ENCODE measurements around the gene XBP1. TPM values are rescaled to one million over a fixed set of nuclear protein-coding genes. Genes with fewer than 3 reads are reported as not detected.

The XBP1 gene
- total RNA-seq, 1 donor from 2014 or later, result 73.1 TPM

GRCh38 chr22:28792491-28793383, 7.6 kb downstream of the XBP1 start:
- no peaks in the 10 kb centered on the region for H3K27me3 Mint-ChIP-seq (ENCODE audit: low read depth)
- peak overlapping the region; percentile 72 for H3K27ac Mint-ChIP-seq

GRCh38 chr22:28791841-28792490, 8.4 kb downstream of the XBP1 start:
- Mint-ChIP-seq H3K9me3 (no peaks in the 10 kb centered on the region), H3K4me3 (no peak overlapping the region), H3K36me3 (peaks cover 30% of the 10 kb centered on the region), H3K27me3 (ENCODE audit: low read depth) (no peaks in the 10 kb centered on the region), H3K27ac (peak overlapping the region; percentile 72), H3K4me1 (peaks cover 1% of the 10 kb centered on the region)
- TF ChIP-seq CTCF (IDR thresholded peaks at IDR 0.05; ENCODE audit: unreplicated experiment), result no peak
- DNase-seq (ENCODE audit: low spot score in 2 of 2, unreplicated experiment in 2 of 2), result no peak

More at GRCh38 chr22:28792491-28793383, 7.6 kb downstream of the XBP1 start:
- no peak overlapping the region for H3K4me3 Mint-ChIP-seq
- H3K4me1 Mint-ChIP-seq, result peaks cover 1% of the 10 kb centered on the region
- H3K9me3 Mint-ChIP-seq, result no peaks in the 10 kb centered on the region
- DNase-seq (ENCODE audit: low spot score in 2 of 2, unreplicated experiment in 2 of 2), result no peak
- H3K36me3 Mint-ChIP-seq, result peaks cover 31% of the 10 kb centered on the region
- TF ChIP-seq CTCF (IDR thresholded peaks at IDR 0.05; ENCODE audit: unreplicated experiment), result no peak

- Mint-ChIP-seq H3K9me3 (no peaks in the 10 kb centered on the region), H3K4me1 (peaks cover 1% of the 10 kb centered on the region), H3K27ac (no peak overlapping the region), H3K27me3 (ENCODE audit: low read depth) (no peaks in the 10 kb centered on the region), H3K4me3 (no peak overlapping the region), H3K36me3 (peaks cover 27% of the 10 kb centered on the region)
- TF ChIP-seq CTCF (IDR thresholded peaks at IDR 0.05; ENCODE audit: unreplicated experiment), result no peak
- no peak for DNase-seq (ENCODE audit: low spot score in 2 of 2, unreplicated experiment in 2 of 2)
Observed at GRCh38 chr22:28791124-28791523, 9.2 kb downstream of the XBP1 start.

- H3K4me3 Mint-ChIP-seq, result no peak overlapping the region
- no peak for TF ChIP-seq CTCF (IDR thresholded peaks at IDR 0.05; ENCODE audit: unreplicated experiment)
- H3K27ac Mint-ChIP-seq, result no peak overlapping the region
- no peak for DNase-seq (ENCODE audit: low spot score in 2 of 2, unreplicated experiment in 2 of 2)
- H3K27me3 Mint-ChIP-seq (ENCODE audit: low read depth), result no peaks in the 10 kb centered on the region
- H3K36me3 Mint-ChIP-seq, result peaks cover 24% of the 10 kb centered on the region
- H3K9me3 Mint-ChIP-seq, result no peaks in the 10 kb centered on the region
- peaks cover 2% of the 10 kb centered on the region for H3K4me1 Mint-ChIP-seq
Observed at GRCh38 chr22:28788601-28789000, 11.8 kb downstream of the XBP1 start.

GRCh38 chr22:28783786-28784671, 16.3 kb downstream of the XBP1 start:
- Mint-ChIP-seq H3K9me3 (no peaks in the 10 kb centered on the region), H3K27ac (peak overlapping the region; percentile 83), H3K4me1 (peaks cover 4% of the 10 kb centered on the region), H3K27me3 (ENCODE audit: low read depth) (no peaks in the 10 kb centered on the region), H3K4me3 (no peak overlapping the region), H3K36me3 (peaks cover 28% of the 10 kb centered on the region)
- DNase-seq (ENCODE audit: low spot score in 2 of 2, unreplicated experiment in 2 of 2), result no peak
- no peak for TF ChIP-seq CTCF (IDR thresholded peaks at IDR 0.05; ENCODE audit: unreplicated experiment)

All from mesothelial cell of epicardium (in vitro differentiated cells).